NCI-H2029 (cell line): ENCODE data around the gene B4GALT5.
"Not testable (repeated sequence)": the region's sequence is repeated elsewhere in the genome, so short reads cannot be mapped to it uniquely, and the experiment has no call there.

Experiments
- DNase-seq: peaks from one replicate; lab custom pipeline; 2025; lab: John Stamatoyannopoulos, UW

Gene B4GALT5

GRCh38 chr20:49679634-49680033, 34.0 kb downstream of the B4GALT5 start:
- no peak for DNase-seq

- DNase-seq, result no peak
Observed at GRCh38 chr20:49677777-49678758, 35.6 kb downstream of the B4GALT5 start.

- no peak for DNase-seq
Observed at GRCh38 chr20:49676581-49677291, 36.9 kb downstream of the B4GALT5 start.

- no peak for DNase-seq
Observed at GRCh38 chr20:49675368-49676151, 38.1 kb downstream of the B4GALT5 start.

- DNase-seq, result no peak
Observed at GRCh38 chr20:49674383-49675352, 39.0 kb downstream of the B4GALT5 start.

GRCh38 chr20:49672096-49672664, 41.5 kb downstream of the B4GALT5 start:
- DNase-seq, result no peak

- no peak for DNase-seq
Observed at GRCh38 chr20:49671433-49671832, 42.2 kb downstream of the B4GALT5 start.

GRCh38 chr20:49669601-49670189, 44.0 kb downstream of the B4GALT5 start:
- DNase-seq, result no peak

GRCh38 chr20:49668878-49669195, 44.8 kb downstream of the B4GALT5 start:
- not testable (repeated sequence) for DNase-seq

- no peak for DNase-seq
Observed at GRCh38 chr20:49668181-49668877, 45.3 kb downstream of the B4GALT5 start.

GRCh38 chr20:49666911-49667310, 46.8 kb downstream of the B4GALT5 start:
- DNase-seq, result no peak

GRCh38 chr20:49665796-49666195, 47.9 kb downstream of the B4GALT5 start:
- DNase-seq, result no peak

GRCh38 chr20:49664612-49665313, 48.9 kb downstream of the B4GALT5 start:
- no peak for DNase-seq

- no peak for DNase-seq
Observed at GRCh38 chr20:49663112-49663511, 50.6 kb downstream of the B4GALT5 start.

GRCh38 chr20:49661560-49662329, 51.9 kb downstream of the B4GALT5 start:
- DNase-seq, result no peak

GRCh38 chr20:49660912-49661311, 52.8 kb downstream of the B4GALT5 start:
- DNase-seq, result peak; percentile 40

GRCh38 chr20:49659056-49659455, 54.6 kb downstream of the B4GALT5 start:
- no peak for DNase-seq

GRCh38 chr20:49658508-49658907, 55.2 kb downstream of the B4GALT5 start:
- no peak for DNase-seq
